Measurements from ENCODE around the gene LEAP2. TPM values are rescaled to one million over a fixed set of nuclear protein-coding genes. Genes with fewer than 3 reads are reported as not detected.
A peak's percentile ranks its signal among the peaks of the same experiment; 100 is the strongest.

The LEAP2 gene
- total and polyA plus RNA-seq, 5 donors from 2014 or later = 0.44 to 1.8 (median 1.4) TPM; not detected in 1

DNA sequence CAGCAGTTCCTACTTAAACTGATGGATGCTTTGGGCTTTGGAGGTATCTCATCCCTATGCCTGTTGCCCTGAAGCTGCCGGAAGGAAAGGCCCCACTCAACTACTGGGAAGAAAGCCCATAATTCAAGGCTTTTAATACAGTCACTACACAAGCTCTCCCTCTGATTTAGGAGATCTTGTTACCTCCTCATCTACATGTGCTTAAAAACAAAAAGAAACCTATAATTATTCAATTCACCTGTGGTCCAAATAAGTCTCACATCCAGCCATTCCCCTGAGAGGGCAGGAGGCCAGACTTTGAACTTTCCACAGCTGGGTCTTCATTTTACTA is 715 bp upstream of the LEAP2 start:
- no peak for DNase-seq
- peaks cover 22% of the 10 kb centered on the region for H3K36me3 Mint-ChIP-seq
- no peaks in the 10 kb centered on the region for H3K27me3 Mint-ChIP-seq

GRCh38 chr5:132873930-132874271 is 433 bp downstream of the LEAP2 start:
- H3K27ac ChIP-seq (ENCODE audit: insufficient read depth, low read length, poor library complexity, severe bottlenecking) = no peak overlapping the region
- H3K4me3 Mint-ChIP-seq = no peak overlapping the region
- H3K4me1 Mint-ChIP-seq = peaks cover 0 to 7% (median 4%) of the 10 kb centered on the region in 4 donors
- H3K4me3 ChIP-seq (ENCODE audit: low read depth, low read length) = no peak overlapping the region
- DNase-seq (no peak), ATAC-seq (ENCODE audit: low read depth in 2 of 2) (no peak)
- no peak overlapping the region for H3K27ac Mint-ChIP-seq
- no peaks in the 10 kb centered on the region for H3K27me3 ChIP-seq (ENCODE audit: control insufficient read depth, insufficient read depth, low read length)
- no peaks in the 10 kb centered on the region for H3K9me3 Mint-ChIP-seq
- no peaks in the 10 kb centered on the region for H3K4me1 ChIP-seq (ENCODE audit: control insufficient read depth, insufficient read depth, low read length, poor library complexity, severe bottlenecking)
- no peaks in the 10 kb centered on the region for H3K27me3 Mint-ChIP-seq
- H3K36me3 Mint-ChIP-seq = peaks cover 13% of the 10 kb centered on the region
- no peaks in the 10 kb centered on the region for H3K9me3 ChIP-seq (ENCODE audit: control insufficient read depth in 2 of 2, low read length in 2 of 2)
- H3K36me3 ChIP-seq (ENCODE audit: control insufficient read depth, insufficient read depth, low read length) = peaks cover 29% of the 10 kb centered on the region

More for the DNA sequence above, 715 bp upstream of the LEAP2 start:
- Histone ChIP-seq H3K27ac (ENCODE audit: insufficient read depth, low read length, poor library complexity, severe bottlenecking) (no peak overlapping the region), H3K27me3 (ENCODE audit: control insufficient read depth, insufficient read depth, low read length) (no peaks in the 10 kb centered on the region), H3K36me3 (ENCODE audit: control insufficient read depth, insufficient read depth, low read length) (peaks cover 22% of the 10 kb centered on the region), H3K4me3 (ENCODE audit: low read depth, low read length) (no peak overlapping the region), H3K4me1 (ENCODE audit: control insufficient read depth, insufficient read depth, low read length, poor library complexity, severe bottlenecking) (no peaks in the 10 kb centered on the region), H3K9me3 (ENCODE audit: control insufficient read depth in 2 of 2, low read length in 2 of 2) (no peaks in the 10 kb centered on the region)
- Mint-ChIP-seq H3K4me1 (peaks cover 0 to 18% (median 2%) of the 10 kb centered on the region in 4 donors), H3K4me3 (peak overlapping the region in 1 of 4 donors; percentile 32), H3K27ac (peak overlapping the region in 2 of 3 donors; percentile 6 to 54), H3K9me3 (no peaks in the 10 kb centered on the region)
- ATAC-seq (ENCODE audit: low read depth in 2 of 2) = no peak

- Mint-ChIP-seq H3K4me3 (no peak overlapping the region), H3K27ac (peak overlapping the region in 1 of 3 donors; percentile 5), H3K4me1 (peaks cover 0 to 6% (median 2%) of the 10 kb centered on the region in 4 donors), H3K9me3 (no peaks in the 10 kb centered on the region), H3K27me3 (no peaks in the 10 kb centered on the region), H3K36me3 (peaks cover 19% of the 10 kb centered on the region)
- no peak for ATAC-seq (ENCODE audit: low read depth in 2 of 2)
- no peak for DNase-seq
- H3K27me3 ChIP-seq (ENCODE audit: control insufficient read depth, insufficient read depth, low read length) = no peaks in the 10 kb centered on the region
- H3K27ac ChIP-seq (ENCODE audit: insufficient read depth, low read length, poor library complexity, severe bottlenecking) = no peak overlapping the region
- H3K36me3 ChIP-seq (ENCODE audit: control insufficient read depth, insufficient read depth, low read length) = peaks cover 41% of the 10 kb centered on the region
- no peaks in the 10 kb centered on the region for H3K4me1 ChIP-seq (ENCODE audit: control insufficient read depth, insufficient read depth, low read length, poor library complexity, severe bottlenecking)
- H3K4me3 ChIP-seq (ENCODE audit: low read depth, low read length) = no peak overlapping the region
- no peaks in the 10 kb centered on the region for H3K9me3 ChIP-seq (ENCODE audit: control insufficient read depth in 2 of 2, low read length in 2 of 2)
These were observed 2.7 kb downstream of the LEAP2 start for GRCh38 chr5:132876020-132876759.

GRCh38 chr5:132877466-132877865 is 4.0 kb downstream of the LEAP2 start:
- DNase-seq = no peak

DNA sequence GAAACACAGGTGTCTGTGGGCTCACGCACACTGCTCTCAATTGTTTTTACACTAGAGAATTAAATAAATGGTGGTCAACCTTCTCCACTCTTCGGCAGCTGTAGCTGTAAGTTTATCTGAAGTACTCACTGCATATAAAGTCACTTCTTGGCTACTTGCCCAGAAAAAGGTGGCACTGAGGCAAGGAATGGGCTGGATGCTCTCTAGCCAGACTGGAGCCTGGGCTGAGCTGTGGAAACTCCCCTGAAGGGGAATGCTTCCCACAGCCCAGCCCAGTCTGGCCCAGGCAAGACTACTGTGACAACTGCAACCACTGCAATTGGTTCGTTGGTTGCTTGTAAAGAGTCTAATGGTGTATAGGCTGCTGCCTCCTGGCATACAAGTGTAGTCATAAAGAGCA is 4.5 kb downstream of the LEAP2 start:
- DNase-seq (no peak), ATAC-seq (ENCODE audit: low read depth in 2 of 2) (no peak)
- Mint-ChIP-seq H3K27ac (no peak overlapping the region), H3K4me1 (peaks cover 0 to 6% (median 1%) of the 10 kb centered on the region in 4 donors), H3K36me3 (peaks cover 16% of the 10 kb centered on the region), H3K9me3 (no peaks in the 10 kb centered on the region), H3K4me3 (no peak overlapping the region), H3K27me3 (no peaks in the 10 kb centered on the region)
- Histone ChIP-seq H3K27ac (ENCODE audit: insufficient read depth, low read length, poor library complexity, severe bottlenecking) (no peak overlapping the region), H3K4me3 (ENCODE audit: low read depth, low read length) (no peak overlapping the region), H3K9me3 (ENCODE audit: control insufficient read depth in 2 of 2, low read length in 2 of 2) (no peaks in the 10 kb centered on the region), H3K4me1 (ENCODE audit: control insufficient read depth, insufficient read depth, low read length, poor library complexity, severe bottlenecking) (no peaks in the 10 kb centered on the region), H3K27me3 (ENCODE audit: control insufficient read depth, insufficient read depth, low read length) (no peaks in the 10 kb centered on the region), H3K36me3 (ENCODE audit: control insufficient read depth, insufficient read depth, low read length) (peaks cover 57% of the 10 kb centered on the region)

More at GRCh38 chr5:132877466-132877865, 4.0 kb downstream of the LEAP2 start:
- H3K4me3 Mint-ChIP-seq = no peak overlapping the region
- no peaks in the 10 kb centered on the region for H3K27me3 Mint-ChIP-seq
- no peak for ATAC-seq (ENCODE audit: low read depth in 2 of 2)
- Histone ChIP-seq H3K9me3 (ENCODE audit: control insufficient read depth in 2 of 2, low read length in 2 of 2) (no peaks in the 10 kb centered on the region), H3K27ac (ENCODE audit: insufficient read depth, low read length, poor library complexity, severe bottlenecking) (no peak overlapping the region), H3K4me3 (ENCODE audit: low read depth, low read length) (no peak overlapping the region), H3K36me3 (ENCODE audit: control insufficient read depth, insufficient read depth, low read length) (peaks cover 53% of the 10 kb centered on the region), H3K27me3 (ENCODE audit: control insufficient read depth, insufficient read depth, low read length) (no peaks in the 10 kb centered on the region), H3K4me1 (ENCODE audit: control insufficient read depth, insufficient read depth, low read length, poor library complexity, severe bottlenecking) (no peaks in the 10 kb centered on the region)
- no peaks in the 10 kb centered on the region for H3K9me3 Mint-ChIP-seq
- peaks cover 0 to 6% (median 2%) of the 10 kb centered on the region in 4 donors for H3K4me1 Mint-ChIP-seq
- H3K27ac Mint-ChIP-seq = no peak overlapping the region
- peaks cover 21% of the 10 kb centered on the region for H3K36me3 Mint-ChIP-seq

DNA sequence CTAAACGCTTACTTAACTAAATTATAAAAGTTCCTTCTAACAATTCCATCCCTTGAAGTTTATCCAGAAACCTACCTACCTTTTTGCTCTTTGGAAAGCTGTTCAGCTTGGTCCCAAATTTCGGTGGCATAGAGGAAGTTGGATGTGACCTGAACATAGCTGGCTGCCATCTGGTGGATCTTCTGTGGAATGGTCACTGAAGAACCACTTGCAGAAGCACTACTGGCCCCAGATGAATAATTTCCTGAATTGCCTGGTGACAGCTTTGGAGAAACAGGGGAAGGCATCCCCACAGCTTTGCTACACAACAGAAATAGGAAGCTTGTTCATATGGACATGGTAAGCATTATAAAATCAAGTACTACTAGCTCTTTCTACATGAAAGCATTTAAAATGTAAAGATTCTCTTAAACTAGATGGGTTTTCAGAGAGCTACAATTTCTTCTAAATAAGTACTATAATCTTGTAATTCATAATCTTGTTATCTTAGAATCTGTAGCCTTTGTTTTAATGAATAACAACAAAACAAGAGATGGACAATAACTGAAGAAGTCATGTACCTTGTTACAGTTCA is 9.9 kb downstream of the LEAP2 start:
- H3K27ac ChIP-seq (ENCODE audit: insufficient read depth, low read length, poor library complexity, severe bottlenecking) = no peak overlapping the region
- H3K4me3 ChIP-seq (ENCODE audit: low read depth, low read length) = no peak overlapping the region
- H3K36me3 ChIP-seq (ENCODE audit: control insufficient read depth, insufficient read depth, low read length) = peaks cover 86% of the 10 kb centered on the region
- no peaks in the 10 kb centered on the region for H3K27me3 Mint-ChIP-seq
- peaks cover 52% of the 10 kb centered on the region for H3K36me3 Mint-ChIP-seq
- no peak overlapping the region for H3K4me3 Mint-ChIP-seq
- H3K9me3 ChIP-seq (ENCODE audit: control insufficient read depth in 2 of 2, low read length in 2 of 2) = no peaks in the 10 kb centered on the region
- H3K27ac Mint-ChIP-seq = peak overlapping the region in 1 of 3 donors; percentile 30
- DNase-seq (peak in 2 of 3 donors; percentile 34 to 50), ATAC-seq (ENCODE audit: low read depth in 2 of 2) (peak; percentile 37 to 60)
- H3K9me3 Mint-ChIP-seq = peaks cover 0 to 2% (median 0%) of the 10 kb centered on the region in 7 donors
- H3K4me1 Mint-ChIP-seq = peaks cover 3 to 12% (median 5%) of the 10 kb centered on the region in 4 donors
- no peaks in the 10 kb centered on the region for H3K4me1 ChIP-seq (ENCODE audit: control insufficient read depth, insufficient read depth, low read length, poor library complexity, severe bottlenecking)
- no peaks in the 10 kb centered on the region for H3K27me3 ChIP-seq (ENCODE audit: control insufficient read depth, insufficient read depth, low read length)

- H3K27me3 Mint-ChIP-seq = no peaks in the 10 kb centered on the region
- ATAC-seq (ENCODE audit: low read depth in 2 of 2) (no peak), DNase-seq (no peak)
- Histone ChIP-seq H3K9me3 (ENCODE audit: control insufficient read depth in 2 of 2, low read length in 2 of 2) (no peaks in the 10 kb centered on the region), H3K4me1 (ENCODE audit: control insufficient read depth, insufficient read depth, low read length, poor library complexity, severe bottlenecking) (no peaks in the 10 kb centered on the region), H3K4me3 (ENCODE audit: low read depth, low read length) (no peak overlapping the region), H3K27ac (ENCODE audit: insufficient read depth, low read length, poor library complexity, severe bottlenecking) (no peak overlapping the region), H3K36me3 (ENCODE audit: control insufficient read depth, insufficient read depth, low read length) (peaks cover 88% of the 10 kb centered on the region), H3K27me3 (ENCODE audit: control insufficient read depth, insufficient read depth, low read length) (no peaks in the 10 kb centered on the region)
- H3K27ac Mint-ChIP-seq = peak overlapping the region in 1 of 3 donors; percentile 77
- peaks cover 0 to 2% (median 0%) of the 10 kb centered on the region in 7 donors for H3K9me3 Mint-ChIP-seq
- peaks cover 3 to 12% (median 5%) of the 10 kb centered on the region in 4 donors for H3K4me1 Mint-ChIP-seq
- H3K36me3 Mint-ChIP-seq = peaks cover 53% of the 10 kb centered on the region
- H3K4me3 Mint-ChIP-seq = no peak overlapping the region
These were observed 11.1 kb downstream of the LEAP2 start for GRCh38 chr5:132884548-132884947.
